WI38 (cell line): ENCODE measurements around the gene DCDC2.
"Not testable (repeated sequence)": the region's sequence is repeated elsewhere in the genome, so short reads cannot be mapped to it uniquely, and the experiment has no call there.

Experiments
- H3K4me3 ChIP-seq: 2 replicates; pipeline ENCODE4 v1.5.1; 2011; ENCODE audit warnings: low read depth, mild to moderate bottlenecking, control low read depth, low read length
- TF ChIP-seq, protein P1 (sequence below): IDR thresholded peaks from 2 replicates; pipeline ENCODE4 v1.5.1; 2012; ENCODE audit warnings: low read depth, mild to moderate bottlenecking, control low read depth, low read length

Gene DCDC2

DNA sequence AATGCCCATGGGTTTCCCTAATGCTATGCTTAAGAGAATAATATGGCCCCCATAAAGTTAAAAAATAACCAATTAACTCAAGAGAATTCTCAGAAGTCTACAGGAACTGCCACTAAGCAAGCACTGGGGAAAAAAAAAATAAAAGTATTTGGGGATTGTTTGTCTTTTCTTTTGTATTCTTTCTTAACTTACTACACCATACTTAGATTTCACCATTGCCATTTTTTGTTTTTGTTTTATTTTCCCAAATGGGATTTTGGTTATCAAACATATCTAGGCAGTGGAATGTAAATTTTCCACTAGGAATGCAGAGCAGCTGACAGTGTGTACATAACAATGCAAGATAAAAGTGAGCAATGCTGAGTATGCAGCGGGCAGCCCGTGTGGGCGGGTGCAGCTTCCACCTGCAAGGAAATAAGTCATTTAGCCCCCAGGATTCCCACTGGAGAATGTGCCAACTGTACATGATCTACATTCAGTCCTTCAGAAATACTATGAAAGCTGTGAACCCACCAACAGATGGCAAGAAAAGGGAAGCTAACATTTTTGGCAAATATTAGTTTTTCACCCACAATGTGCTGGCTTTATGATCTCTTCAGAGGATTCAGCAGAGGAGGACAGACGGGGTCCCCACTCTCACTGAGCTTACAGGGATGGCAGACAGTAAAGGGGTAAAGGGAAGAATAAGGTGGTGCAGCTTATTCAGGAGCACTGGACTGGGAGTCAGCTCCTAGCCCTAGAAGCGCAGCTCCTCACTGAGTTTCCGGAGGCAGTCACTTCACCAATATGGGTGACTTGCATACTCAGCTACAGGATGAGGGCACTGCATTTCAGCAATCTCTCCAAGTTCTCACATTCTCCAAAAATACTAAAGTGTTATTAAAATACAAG lies 44.4 kb downstream of the DCDC2 start:
- TF ChIP-seq, protein P1, sequence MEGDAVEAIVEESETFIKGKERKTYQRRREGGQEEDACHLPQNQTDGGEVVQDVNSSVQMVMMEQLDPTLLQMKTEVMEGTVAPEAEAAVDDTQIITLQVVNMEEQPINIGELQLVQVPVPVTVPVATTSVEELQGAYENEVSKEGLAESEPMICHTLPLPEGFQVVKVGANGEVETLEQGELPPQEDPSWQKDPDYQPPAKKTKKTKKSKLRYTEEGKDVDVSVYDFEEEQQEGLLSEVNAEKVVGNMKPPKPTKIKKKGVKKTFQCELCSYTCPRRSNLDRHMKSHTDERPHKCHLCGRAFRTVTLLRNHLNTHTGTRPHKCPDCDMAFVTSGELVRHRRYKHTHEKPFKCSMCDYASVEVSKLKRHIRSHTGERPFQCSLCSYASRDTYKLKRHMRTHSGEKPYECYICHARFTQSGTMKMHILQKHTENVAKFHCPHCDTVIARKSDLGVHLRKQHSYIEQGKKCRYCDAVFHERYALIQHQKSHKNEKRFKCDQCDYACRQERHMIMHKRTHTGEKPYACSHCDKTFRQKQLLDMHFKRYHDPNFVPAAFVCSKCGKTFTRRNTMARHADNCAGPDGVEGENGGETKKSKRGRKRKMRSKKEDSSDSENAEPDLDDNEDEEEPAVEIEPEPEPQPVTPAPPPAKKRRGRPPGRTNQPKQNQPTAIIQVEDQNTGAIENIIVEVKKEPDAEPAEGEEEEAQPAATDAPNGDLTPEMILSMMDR: no peak
- H3K4me3 ChIP-seq: no peak overlapping the region

DNA sequence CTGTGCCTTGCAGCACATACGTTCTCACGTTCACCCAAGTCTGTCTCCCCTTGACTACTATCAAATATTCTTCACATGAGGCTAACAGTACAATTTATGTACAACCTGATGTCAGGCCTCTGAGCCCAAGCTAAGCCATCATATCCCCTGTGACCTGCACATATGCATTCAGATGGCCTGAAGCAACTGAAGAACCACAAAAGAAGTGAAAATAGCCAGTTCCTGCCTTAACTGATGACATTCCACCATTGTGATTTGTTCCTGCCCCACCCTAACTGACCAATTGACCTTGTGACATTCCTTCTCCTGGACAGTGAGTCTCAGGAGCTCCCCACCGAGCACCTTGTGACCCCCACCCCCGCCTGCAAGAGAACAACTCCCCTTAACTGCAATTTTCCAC lies 46.1 kb downstream of the DCDC2 start:
- not testable (repeated sequence) for H3K4me3 ChIP-seq

DNA sequence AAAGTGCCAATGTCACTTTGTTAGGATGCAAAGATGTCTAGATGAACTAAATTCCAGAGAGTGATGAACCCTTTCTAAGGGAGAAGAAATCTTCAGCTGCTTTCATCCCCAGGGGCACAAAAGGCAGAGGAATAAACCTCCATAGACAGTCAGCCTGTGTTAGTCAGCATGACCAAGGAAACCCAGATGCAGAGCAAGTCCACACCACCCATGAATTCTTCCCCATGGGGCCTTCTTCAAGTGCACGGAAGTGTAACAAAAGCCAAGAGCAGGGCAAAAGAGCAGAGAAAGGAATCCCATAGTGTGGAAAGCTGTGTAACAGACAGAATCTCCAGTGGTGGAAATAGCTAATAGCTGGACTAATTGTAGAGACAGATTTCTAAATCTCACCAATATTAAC lies 50.0 kb downstream of the DCDC2 start:
- H3K4me3 ChIP-seq: no peak overlapping the region
- TF ChIP-seq, protein P1: no peak

DNA sequence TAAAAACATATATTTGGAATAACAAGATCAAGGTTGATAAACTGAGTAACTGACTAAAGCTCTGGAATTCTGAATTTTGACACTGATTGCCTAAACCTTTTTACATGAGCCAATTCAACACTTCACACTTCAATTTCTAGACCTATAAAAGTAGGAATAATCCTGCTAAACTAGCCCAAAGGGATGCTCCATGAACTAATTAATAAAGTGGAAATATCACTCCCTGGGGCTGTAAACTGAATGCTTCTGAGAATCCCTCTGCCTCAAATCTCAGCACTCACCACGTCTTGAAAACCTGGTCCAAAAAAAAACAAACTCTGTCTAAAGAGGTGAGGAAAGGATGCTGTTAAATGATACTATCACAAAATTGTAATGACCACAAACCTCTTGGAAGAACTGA lies 50.9 kb downstream of the DCDC2 start:
- TF ChIP-seq, protein P1: no peak
- no peak overlapping the region for H3K4me3 ChIP-seq

DNA sequence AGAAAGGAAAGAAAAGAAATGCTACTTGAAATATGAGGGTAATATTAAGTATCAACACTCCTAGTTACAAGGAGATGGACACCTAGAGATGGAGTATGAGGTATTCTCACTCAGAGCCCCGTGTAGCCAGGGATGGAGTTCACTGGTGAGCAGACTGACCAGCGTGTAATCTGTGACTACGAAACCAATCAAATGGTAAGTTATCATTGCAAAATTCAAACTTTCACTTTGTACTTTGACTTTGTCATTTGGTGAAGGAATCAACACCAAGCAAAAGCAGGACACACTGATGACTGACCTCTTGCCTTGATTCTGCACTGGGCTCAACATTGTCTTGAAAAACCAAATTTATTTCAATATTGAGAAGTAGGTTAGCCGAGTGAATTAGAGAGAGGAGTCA lies 51.8 kb downstream of the DCDC2 start:
- TF ChIP-seq, protein P1: no peak
- no peak overlapping the region for H3K4me3 ChIP-seq

DNA sequence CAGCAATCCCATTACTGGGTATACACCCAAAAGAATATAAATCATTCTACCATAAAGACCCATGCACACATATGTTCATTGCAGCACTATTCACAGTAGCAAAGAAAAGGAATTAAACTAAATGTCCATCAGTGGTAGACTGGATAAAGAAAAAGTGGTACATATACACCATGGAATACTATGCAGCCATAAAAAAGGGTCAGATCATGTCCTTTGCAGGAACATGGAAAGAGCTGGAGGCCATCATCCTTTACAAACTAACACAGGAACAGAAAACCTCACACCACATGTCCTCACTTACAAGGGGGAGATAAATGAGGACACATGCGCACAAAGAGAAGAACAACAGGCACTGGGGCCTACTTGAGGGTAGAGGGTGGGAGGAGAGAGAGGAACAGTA lies 60.9 kb downstream of the DCDC2 start:
- TF ChIP-seq, protein P1: no peak
- no peak overlapping the region for H3K4me3 ChIP-seq

DNA sequence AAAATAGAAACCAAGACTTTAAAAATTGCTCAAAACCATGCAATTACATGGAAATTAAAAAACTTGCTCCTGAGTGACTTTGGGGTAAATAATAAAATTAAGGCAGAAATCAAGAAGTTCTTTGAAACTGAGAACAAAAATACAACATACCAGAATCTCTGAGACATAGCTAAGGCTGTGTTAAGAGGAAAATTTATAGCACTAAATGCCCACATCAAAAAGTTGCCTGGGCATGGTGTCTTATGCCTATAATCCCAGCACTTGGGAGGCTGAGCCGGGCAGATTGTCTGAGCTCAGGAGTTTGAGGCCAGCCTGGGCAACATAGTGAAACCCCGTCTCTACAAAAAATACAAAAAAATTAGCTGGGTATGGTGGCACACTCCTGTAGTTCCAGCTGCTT lies 64.0 kb downstream of the DCDC2 start:
- H3K4me3 ChIP-seq: not testable (repeated sequence)

DNA sequence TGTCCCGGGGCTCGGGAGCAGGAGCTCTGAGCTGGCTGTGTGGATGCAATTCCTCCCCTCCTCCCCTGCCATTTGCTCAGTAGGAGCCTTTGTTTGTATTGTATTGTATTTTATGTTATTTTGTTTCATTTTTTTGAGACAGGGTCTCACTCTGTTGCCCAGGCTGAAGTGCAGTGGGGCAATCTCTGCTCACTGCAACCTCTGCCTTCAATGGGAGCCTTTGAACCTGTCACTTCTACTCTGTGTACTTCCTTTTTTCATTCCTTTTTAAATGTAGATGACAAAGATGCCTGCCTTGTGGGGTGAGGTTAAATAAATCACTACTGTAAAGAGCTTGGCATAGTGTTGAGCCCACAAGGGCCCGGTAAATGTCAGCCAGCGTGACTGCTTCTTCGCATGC lies 70.6 kb downstream of the DCDC2 start:
- no peak overlapping the region for H3K4me3 ChIP-seq
- TF ChIP-seq, protein P1: no peak
